Gastrocnemius medialis (tissue), 4 donors: ENCODE measurements around the gene CELF3.

Experiments
- CTCF ChIP-seq, 5 experiments: fragments of 450-650 bp in 3 of 5; fragments of 200-600 bp in 2 of 5; sonication (generic) in 2 of 5; IDR thresholded peaks in 4 of 5; conservative IDR thresholded peaks in 1 of 5; 1 replicate in 4 of 5; 2 replicates in 1 of 5; pipeline ENCODE4 v1.5.1; 2016 to 2019; ENCODE audit warnings: antibody characterized with exemption in 5 of 5, mild to moderate bottlenecking in 3 of 5, moderate library complexity in 3 of 5
- POLR2A ChIP-seq, 2 donors: fragments of 450-650 bp; IDR thresholded peaks; one replicate each; pipeline ENCODE4 v1.6.1; 2017; ENCODE audit warnings: antibody characterized with exemption in 2 of 2, mild to moderate bottlenecking in 2 of 2, moderate library complexity in 2 of 2

DNA sequence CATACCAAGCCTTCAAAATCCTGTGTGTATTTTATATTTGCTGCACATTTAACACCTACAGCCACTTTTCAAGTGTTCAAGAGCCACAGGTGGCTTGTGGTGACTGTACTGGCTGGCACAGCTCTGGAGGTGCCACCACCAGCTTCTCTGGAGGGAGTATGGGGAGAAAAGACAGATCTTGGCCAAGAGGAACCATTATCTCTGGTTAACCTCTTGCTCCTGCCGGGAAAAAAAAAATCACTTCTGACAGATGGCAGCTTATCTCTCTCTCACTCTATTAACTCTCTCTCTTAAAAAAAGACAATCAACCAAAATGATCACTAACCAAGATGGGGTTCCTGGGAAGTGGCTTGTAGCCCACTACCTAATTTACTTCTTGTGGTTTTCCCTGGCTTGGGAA is 3.5 kb upstream of the CELF3 start:
- no peak for TF ChIP-seq CTCF (IDR thresholded peaks at IDR 0.05 in 4 of 5, conservative IDR thresholded peaks at IDR 0.05 in 1 of 5)
- TF ChIP-seq POLR2A (IDR thresholded peaks at IDR 0.05), result no peak
